Stimulated activated CD4-positive, alpha-beta T cell treated with anti-CD3 and anti-CD28 coated beads, Interleukin-1b, Interleukin-23, amount 100 ng/mL, for 24 hours (primary cell): ENCODE data around the gene IDUA.
"Not testable (repeated sequence)": the region's sequence is repeated elsewhere in the genome, so short reads cannot be mapped to it uniquely, and the experiment has no call there.

ENCODE experiments used
- DNase-seq, 4 experiments: peaks; one replicate each; pipeline ENCODE4 v3.0.0-alpha.2; 2020; ENCODE audit warnings: low read depth in 4 of 4, low spot score in 1 of 4

Gene IDUA

GRCh38 chr4:1043162-1043561 is 56.3 kb downstream of the IDUA start:
- no peak for DNase-seq

GRCh38 chr4:1043651-1044468 is 57.0 kb downstream of the IDUA start:
- no peak for DNase-seq

DNA sequence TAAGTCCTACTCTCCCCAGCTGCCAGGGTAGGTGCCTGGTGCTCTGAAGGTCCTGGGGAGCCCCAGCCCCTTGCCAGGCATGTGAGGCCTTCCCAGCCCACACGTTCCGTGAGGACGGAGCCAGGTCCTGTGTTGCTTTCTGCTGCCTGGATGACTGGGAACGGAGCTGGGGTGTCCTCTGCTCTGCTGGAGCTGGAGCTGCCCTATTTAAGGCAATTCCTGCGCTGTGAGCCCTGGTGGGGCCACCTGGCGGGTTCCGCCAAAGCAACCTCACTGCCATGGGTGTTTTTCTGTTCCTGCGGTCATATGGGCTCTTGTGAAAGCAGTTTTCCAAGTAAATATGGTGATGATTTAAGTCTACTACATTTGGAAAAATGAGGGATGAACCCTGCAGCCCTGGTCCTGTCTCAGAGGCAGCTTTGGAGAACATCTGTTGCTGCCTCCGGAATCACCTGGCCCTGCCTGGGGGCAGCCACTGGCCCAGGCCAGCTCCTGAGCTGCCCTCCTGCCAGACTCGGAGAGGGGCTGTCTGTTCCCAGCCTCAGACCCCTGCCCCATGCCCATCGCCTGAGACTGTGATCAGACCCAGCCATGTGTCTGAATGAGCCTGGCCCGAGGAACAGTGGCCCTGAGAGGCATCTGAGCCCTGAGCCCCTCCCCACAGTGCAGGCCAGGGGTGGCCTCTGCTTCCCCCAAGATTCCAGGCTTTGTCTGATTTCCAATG is 57.8 kb downstream of the IDUA start:
- DNase-seq = no peak

DNA sequence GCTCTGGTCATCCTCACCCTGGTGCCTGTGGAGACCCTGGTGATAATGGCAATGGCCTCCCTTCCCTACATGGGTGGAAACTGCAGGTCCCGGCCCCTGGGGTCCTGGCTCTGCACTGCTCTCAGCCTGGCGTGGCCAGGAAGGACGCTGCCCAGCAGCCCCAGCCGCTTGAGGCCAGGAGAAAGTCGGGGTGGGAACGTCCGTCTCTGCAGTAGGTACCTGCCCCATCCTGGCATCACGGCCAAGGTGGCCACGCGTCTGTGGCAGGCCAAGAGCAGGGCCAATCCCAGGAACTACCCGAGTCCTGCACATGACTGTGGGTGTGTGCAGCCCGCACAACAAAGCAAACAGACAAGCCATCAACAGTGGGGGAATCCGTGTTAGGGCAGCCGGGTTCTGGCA is 58.4 kb downstream of the IDUA start:
- DNase-seq = no peak

- DNase-seq = no peak
Measured at GRCh38 chr4:1045595-1046201, 58.9 kb downstream of the IDUA start.

GRCh38 chr4:1046581-1047011 is 59.8 kb downstream of the IDUA start:
- not testable (repeated sequence) for DNase-seq

DNA sequence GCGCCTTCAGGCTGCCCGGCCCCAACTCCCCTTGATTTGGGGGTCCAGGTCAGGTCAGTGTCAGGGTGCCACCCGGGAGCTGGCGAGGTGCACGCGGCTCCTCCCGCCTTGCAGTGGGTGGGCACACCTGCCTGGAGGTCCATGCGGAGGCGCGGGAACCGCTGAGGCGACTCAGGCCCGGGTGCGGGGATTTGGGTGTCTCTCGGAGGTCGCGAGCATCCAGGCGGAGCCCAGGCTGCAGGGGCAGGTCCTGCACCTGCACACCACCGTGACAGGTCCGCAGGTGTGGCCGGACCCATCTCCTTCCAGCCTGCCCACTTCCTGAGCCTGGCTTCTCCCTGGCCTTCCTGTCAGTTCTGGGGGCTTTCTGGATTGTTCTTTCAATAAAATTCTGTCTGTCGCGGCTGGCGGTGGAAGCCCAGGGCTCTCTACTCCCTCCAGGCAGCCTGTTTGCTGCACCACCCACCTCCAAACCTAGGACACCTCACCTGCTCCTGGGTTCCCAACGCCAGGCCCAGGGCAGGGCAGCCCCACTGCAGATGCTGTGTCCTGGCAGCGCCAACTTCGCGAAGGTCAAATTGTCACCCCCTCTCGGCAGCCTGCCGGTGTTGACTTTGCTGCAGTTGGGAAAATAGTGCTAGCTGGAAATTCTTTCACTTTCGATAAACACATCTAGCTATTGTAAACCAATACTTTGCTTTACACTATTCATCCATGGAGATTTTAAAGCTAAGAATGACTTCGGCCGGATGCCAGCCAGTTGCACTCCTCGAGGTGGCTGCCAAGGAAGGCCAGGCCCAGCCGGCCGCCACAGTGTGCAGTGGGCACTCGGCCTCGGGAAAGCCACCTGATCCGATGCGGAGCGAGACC is 60.5 kb downstream of the IDUA start:
- DNase-seq = no peak

GRCh38 chr4:1047976-1048772 is 61.3 kb downstream of the IDUA start:
- no peak for DNase-seq

DNA sequence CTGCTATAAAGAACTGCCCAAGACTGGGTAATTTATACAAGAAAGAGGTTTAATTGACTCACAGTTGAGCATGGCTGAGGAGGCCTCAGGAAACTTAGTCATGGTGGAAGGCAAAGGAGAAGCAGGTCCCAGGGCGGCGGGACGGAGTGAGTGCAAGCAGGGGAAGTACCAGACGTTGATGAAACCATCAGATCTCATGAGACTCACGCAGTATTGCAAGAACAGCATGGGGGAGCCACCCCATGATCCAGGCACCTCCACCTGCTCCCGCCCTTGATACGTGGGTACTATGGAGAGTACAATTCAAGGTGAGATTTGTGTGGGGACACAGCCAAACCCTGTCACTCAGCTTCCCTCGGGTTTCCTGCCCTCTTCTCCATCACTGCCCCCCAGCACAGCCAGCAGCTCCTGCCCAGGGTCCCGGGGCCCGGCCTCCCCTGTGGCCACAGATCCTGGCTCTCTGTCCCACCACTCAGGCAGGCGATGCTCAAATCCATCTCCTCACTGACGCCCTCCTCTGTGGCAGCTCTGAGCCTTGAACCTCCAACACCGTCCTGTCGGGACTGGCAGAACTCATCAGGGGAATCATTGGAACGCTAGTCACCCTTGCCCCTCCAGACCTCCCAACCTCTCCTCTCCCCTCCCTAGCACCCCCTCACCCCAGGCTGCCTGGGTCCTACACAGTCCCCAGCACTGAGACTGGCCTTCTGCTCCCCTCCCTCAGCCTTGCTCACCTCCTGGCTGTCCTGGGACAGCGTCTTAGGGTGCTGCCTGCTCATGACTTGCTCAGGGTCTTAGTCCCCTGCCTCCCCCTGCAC is 62.1 kb downstream of the IDUA start:
- peak in 2 of 4 experiments; percentile 8 to 28 for DNase-seq

GRCh38 chr4:1049591-1049905 is 62.7 kb downstream of the IDUA start:
- DNase-seq = no peak

DNA sequence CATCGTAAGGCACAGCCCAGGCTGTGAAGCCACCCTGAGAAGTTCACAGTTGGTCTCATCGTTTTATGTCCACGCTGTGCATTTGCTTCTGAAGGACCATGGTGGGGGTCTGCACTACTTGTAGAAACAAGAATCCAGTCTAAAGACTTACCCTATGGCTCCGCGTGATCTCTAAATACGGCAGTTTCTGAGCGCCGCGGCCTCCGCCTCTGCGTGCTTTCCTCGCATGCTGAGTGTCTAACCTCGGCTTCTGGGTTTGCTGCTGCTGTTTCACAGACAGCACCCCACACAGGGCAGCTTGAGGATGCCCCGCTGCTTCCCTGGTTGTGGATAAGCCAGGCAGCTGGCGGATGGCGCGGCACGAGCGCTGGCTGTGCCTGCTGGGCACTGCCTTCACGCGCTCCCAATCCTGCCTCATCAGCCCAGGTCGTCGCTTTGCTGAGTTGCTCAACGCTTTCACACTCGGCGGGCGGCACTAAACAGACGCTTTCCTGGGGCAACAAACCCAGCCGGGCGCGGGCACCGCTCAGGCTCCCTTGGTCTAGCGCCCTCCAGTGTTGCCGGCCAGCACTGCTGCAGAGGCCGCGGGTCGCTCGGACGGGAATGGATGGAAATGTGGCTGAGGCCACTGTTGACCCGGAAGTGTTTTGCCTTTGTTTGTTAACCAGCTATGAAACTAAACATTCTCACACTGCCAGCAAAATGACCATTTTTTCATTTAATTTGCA is 63.8 kb downstream of the IDUA start:
- no peak for DNase-seq

- DNase-seq = no peak
Measured at GRCh38 chr4:1051472-1051871, 64.6 kb downstream of the IDUA start.

DNA sequence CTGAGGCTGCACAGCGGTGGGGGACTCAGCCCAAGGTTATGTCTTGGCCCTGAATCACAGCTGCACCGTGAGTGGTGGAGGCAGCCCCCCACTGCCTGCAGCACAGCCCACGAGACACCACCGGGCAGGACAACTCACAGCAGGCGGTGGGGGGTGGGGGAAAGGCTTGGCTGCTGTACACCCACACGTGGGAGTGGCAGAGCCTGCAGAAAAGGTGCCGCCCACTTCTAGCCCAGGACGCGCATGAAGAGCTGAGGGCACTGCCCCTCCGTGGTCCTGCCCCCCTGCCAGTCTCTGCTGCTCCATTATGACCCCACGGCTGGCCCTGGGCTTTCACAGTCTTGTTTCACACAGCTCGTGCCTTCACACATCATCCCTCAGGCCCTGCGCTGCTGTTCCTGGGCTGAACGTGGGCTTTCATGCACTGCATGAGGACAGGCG is 65.4 kb downstream of the IDUA start:
- DNase-seq = no peak

DNA sequence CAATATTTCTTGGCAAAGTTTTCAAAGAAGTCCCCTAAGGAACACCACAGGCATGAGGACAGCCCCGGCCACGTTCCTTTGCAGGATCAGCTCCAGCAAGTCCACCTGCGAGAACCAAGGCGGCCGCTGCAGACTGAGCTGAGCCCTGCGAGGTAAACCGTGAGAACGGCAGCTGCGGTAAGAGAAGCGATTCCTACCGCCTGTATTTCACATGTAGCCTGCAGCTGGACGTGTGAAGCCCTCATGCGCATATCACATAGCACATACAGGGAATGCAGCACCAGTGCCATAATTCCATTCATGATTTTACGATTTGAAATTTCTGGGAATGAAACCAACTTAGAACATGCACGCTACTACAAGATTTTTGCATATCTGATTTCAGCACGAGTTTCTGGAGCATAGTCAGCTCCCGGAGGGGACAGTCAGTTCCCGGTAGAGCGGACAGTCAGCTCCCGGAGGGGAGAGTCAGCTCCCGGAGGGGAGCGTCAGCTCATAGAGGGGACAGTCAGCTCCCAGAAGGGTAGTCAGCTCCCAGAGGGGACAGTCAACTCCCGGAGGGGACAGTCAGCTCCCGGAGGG is 66.3 kb downstream of the IDUA start:
- DNase-seq = no peak

GRCh38 chr4:1053891-1054290 is 67.0 kb downstream of the IDUA start:
- DNase-seq = not testable (repeated sequence)
